Cardiac muscle cell (in vitro differentiated cells and primary cell): ENCODE measurements around the gene ARHGEF11. TPM values are rescaled to one million over a fixed set of nuclear protein-coding genes. Genes with fewer than 3 reads are reported as not detected.

Experiments used
- DNase-seq, 2 donors: peaks; one replicate each; pipeline versions ENCODE4 v3.0.0 to v3.0.0-alpha.2; 2010 to 2017; ENCODE audit warnings: low read depth in 1 of 2, low spot score in 1 of 2
- H3K27ac ChIP-seq: fragments of 200-600 bp; sonication (generic); 2 replicates; pipeline ENCODE4 v1.5.1; 2016
- H3K27me3 ChIP-seq: fragments of 200-600 bp; sonication (generic); 2 replicates; pipeline ENCODE4 v1.6.0; 2016; ENCODE audit warnings: control low read depth
- H3K36me3 ChIP-seq: fragments of 200-600 bp; sonication (generic); 2 replicates; pipeline ENCODE4 v1.5.1; 2016; ENCODE audit warnings: control low read depth
- H3K4me1 ChIP-seq: fragments of 200-600 bp; sonication (generic); 2 replicates; pipeline ENCODE4 v1.8.1; 2017; ENCODE audit warnings: low read depth, mild to moderate bottlenecking, mixed run types
- H3K4me3 ChIP-seq: fragments of 200-600 bp; sonication (generic); 2 replicates; pipeline ENCODE4 v1.5.1; 2016; ENCODE audit warnings: mild to moderate bottlenecking
- H3K9me3 ChIP-seq: fragments of 200-600 bp; sonication (generic); 2 replicates; pipeline ENCODE4 v1.5.1; 2017; ENCODE audit warnings: low read depth, mild to moderate bottlenecking, control low read depth
- CTCF ChIP-seq: IDR thresholded peaks from 2 replicates; pipeline ENCODE4 v1.5.1; 2012; ENCODE audit warnings: low read depth, mild to moderate bottlenecking, low read length
- polyA plus RNA-seq: library from polyadenylated mRNA; unstranded; fragments of >200 nt; fragmentation: Nextera tagmentation; extraction: Ambion mirVana; gene quantifications from 2 replicates; pipeline ENCODE4 v1.2.1, GENCODE V29; 2016
- total RNA-seq: library from RNA; depleted of rRNA; stranded (reverse); fragments of >200 nt; gene quantifications from 2 replicates; pipeline ENCODE4 v1.2.3, GENCODE V29; 2016

ARHGEF11 gene
- total and polyA plus RNA-seq, 2 experiments from 2014 or later, result 25.8 to 40.1 TPM

- H3K27ac ChIP-seq, result no peak overlapping the region
- H3K4me3 ChIP-seq, result no peak overlapping the region
- peaks cover 26% of the 10 kb centered on the region for H3K36me3 ChIP-seq
- no peak for TF ChIP-seq CTCF
- DNase-seq, result no peak
- H3K27me3 ChIP-seq, result no peaks in the 10 kb centered on the region
- no peaks in the 10 kb centered on the region for H3K9me3 ChIP-seq
- no peaks in the 10 kb centered on the region for H3K4me1 ChIP-seq
Measured at GRCh38 chr1:156937883-156938282, 107.7 kb downstream of the ARHGEF11 start.

GRCh38 chr1:156936721-156937220 lies 108.8 kb downstream of the ARHGEF11 start:
- Histone ChIP-seq H3K27me3 (no peaks in the 10 kb centered on the region), H3K9me3 (no peaks in the 10 kb centered on the region), H3K27ac (no peak overlapping the region), H3K4me1 (no peaks in the 10 kb centered on the region), H3K4me3 (no peak overlapping the region), H3K36me3 (peaks cover 24% of the 10 kb centered on the region)
- TF ChIP-seq CTCF, result no peak
- no peak for DNase-seq

- H3K4me1 ChIP-seq, result no peaks in the 10 kb centered on the region
- no peak for DNase-seq
- no peak overlapping the region for H3K27ac ChIP-seq
- TF ChIP-seq CTCF, result no peak
- H3K9me3 ChIP-seq, result no peaks in the 10 kb centered on the region
- H3K4me3 ChIP-seq, result no peak overlapping the region
- H3K36me3 ChIP-seq, result peaks cover 24% of the 10 kb centered on the region
- no peaks in the 10 kb centered on the region for H3K27me3 ChIP-seq
Measured at GRCh38 chr1:156936191-156936590, 109.4 kb downstream of the ARHGEF11 start.

- Histone ChIP-seq H3K36me3 (peaks cover 24% of the 10 kb centered on the region), H3K9me3 (no peaks in the 10 kb centered on the region), H3K27me3 (no peaks in the 10 kb centered on the region), H3K4me1 (no peaks in the 10 kb centered on the region), H3K27ac (no peak overlapping the region), H3K4me3 (no peak overlapping the region)
- DNase-seq, result no peak
- TF ChIP-seq CTCF, result no peak
Measured at GRCh38 chr1:156935505-156936128, 109.9 kb downstream of the ARHGEF11 start.

- H3K4me1 ChIP-seq, result no peaks in the 10 kb centered on the region
- no peak for TF ChIP-seq CTCF
- H3K4me3 ChIP-seq, result no peak overlapping the region
- H3K27ac ChIP-seq, result no peak overlapping the region
- no peaks in the 10 kb centered on the region for H3K9me3 ChIP-seq
- no peak for DNase-seq
- peaks cover 15% of the 10 kb centered on the region for H3K27me3 ChIP-seq
- peaks cover 9% of the 10 kb centered on the region for H3K36me3 ChIP-seq
Measured at GRCh38 chr1:156933136-156933535, 112.4 kb downstream of the ARHGEF11 start.
